Measurements from ENCODE around the gene SART3.
"Not testable (repeated sequence)": the region's sequence is repeated elsewhere in the genome, so short reads cannot be mapped to it uniquely, and the experiment has no call there.

The SART3 gene

DNA sequence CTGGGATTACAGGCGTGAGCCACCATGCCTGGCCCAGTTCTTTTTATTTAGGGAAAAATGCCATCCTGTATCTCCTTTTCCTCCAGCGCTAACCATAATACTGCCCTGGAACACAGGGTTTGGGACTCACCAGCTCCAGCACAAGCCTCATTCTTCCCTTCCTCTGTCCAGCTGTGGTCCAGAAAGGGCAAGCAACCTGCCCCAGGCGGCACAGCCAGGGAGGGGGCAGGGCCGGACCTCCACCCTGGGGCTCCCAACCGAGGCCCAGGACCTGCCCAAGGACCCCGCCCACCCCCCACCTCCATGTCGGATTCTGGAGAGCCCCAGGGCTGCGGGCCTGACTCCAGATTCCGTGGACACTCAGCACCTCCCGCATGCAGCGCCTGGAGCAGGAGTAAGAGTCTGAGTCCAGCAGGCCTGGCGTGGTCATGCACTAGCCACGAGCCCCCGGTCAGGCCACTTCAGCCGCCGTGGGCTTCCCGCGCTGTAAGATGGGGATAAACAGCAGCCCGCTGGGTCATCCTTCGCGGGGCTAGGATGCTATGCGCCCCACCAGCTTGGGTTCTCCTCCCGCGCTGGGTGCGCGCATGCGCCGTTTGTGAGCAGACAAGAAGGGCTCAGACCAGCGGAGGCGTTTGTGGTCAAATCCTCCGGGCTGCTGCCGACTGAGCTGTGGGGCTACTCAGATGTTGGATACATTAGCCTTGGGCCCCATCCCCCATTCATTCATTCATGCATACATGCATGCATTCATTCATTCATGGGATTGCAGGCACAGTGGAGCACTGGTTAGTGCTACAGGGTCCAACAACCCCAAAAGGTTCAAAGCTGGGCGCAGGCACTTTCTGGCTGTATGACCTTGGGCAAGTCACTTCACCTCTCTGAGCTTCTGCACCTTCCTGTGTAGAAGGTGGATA is 20.6 kb upstream of the SART3 start:
- H3K4me1 ChIP-seq (ENCODE audit: insufficient read depth, low read length) = no peaks in the 10 kb centered on the region
- H3K36me3 ChIP-seq (ENCODE audit: insufficient read depth, low read length) = no peaks in the 10 kb centered on the region
- H3K4me3 ChIP-seq (ENCODE audit: low read length) = no peak overlapping the region
- no peak overlapping the region for H2AFZ ChIP-seq (ENCODE audit: low read depth, low read length)
- no peaks in the 10 kb centered on the region for H3K27me3 ChIP-seq (ENCODE audit: insufficient read depth, low read length)
- peaks cover 2% of the 10 kb centered on the region for H3K9me3 ChIP-seq (ENCODE audit: low read length)

DNA sequence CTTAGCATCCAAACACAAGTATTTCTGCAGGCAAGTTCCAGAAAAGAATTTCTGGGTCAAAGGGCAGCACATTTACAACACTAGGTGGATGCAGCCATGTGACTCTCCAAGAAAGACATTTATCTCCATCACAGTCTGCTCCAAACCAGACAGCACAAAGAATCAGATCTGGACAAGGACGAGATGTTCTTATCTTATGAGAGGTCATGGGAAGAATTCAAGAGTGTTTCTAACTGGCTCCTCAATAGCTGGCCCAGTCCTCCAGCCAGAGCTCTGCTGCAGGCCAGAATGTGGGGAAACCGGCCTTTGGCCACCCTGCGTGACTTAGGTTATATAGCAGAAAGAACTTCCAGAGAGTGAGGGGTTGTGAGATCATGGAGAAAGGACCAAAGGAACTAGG is 19.6 kb upstream of the SART3 start:
- Histone ChIP-seq H3K27me3 (ENCODE audit: insufficient read depth, low read length) (no peaks in the 10 kb centered on the region), H2AFZ (ENCODE audit: low read depth, low read length) (no peak overlapping the region), H3K9me3 (ENCODE audit: low read length) (peaks cover 2% of the 10 kb centered on the region), H3K4me3 (ENCODE audit: low read length) (no peak overlapping the region), H3K36me3 (ENCODE audit: insufficient read depth, low read length) (no peaks in the 10 kb centered on the region), H3K4me1 (ENCODE audit: insufficient read depth, low read length) (no peaks in the 10 kb centered on the region)

DNA sequence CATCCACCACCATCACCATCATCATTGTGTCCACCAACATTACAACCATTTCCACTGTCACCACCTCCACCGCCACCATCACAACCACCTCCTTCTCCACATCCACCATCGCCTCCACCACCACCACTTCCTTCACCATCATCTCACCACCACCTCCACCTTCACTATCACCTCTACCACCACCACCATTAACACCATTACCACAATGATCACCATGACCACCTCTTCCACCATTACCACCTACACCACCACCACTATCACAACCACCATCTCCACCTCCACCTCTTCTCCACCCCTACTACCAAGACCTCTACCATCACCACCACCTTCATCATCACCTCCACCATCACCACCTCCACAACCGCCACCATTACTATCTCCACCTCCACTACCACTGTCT is 17.8 kb upstream of the SART3 start:
- Histone ChIP-seq H3K36me3 (ENCODE audit: insufficient read depth, low read length) (no peaks in the 10 kb centered on the region), H2AFZ (ENCODE audit: low read depth, low read length) (no peak overlapping the region), H3K4me3 (ENCODE audit: low read length) (no peak overlapping the region), H3K9me3 (ENCODE audit: low read length) (peaks cover 2% of the 10 kb centered on the region), H3K4me1 (ENCODE audit: insufficient read depth, low read length) (no peaks in the 10 kb centered on the region), H3K27me3 (ENCODE audit: insufficient read depth, low read length) (no peaks in the 10 kb centered on the region)

DNA sequence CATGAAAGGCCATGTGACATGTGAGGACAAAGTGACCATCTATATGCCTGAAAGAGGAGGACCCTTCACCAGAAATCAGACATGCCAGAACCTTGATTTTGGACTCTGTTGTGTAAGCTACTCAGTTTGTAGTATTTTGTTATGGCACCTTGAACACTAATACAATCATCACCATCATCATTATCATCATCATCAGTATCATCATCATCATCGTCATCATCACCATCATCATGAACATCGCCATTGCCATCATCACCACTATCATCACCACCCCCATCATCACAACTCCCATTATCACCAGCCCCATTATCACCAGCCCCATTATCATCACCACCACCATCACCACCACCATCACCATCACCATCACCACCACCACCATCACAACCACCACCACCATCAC is 17.3 kb upstream of the SART3 start:
- peaks cover 2% of the 10 kb centered on the region for H3K9me3 ChIP-seq (ENCODE audit: low read length)
- no peaks in the 10 kb centered on the region for H3K4me1 ChIP-seq (ENCODE audit: insufficient read depth, low read length)
- no peak overlapping the region for H3K4me3 ChIP-seq (ENCODE audit: low read length)
- H3K27me3 ChIP-seq (ENCODE audit: insufficient read depth, low read length) = no peaks in the 10 kb centered on the region
- no peak overlapping the region for H2AFZ ChIP-seq (ENCODE audit: low read depth, low read length)
- H3K36me3 ChIP-seq (ENCODE audit: insufficient read depth, low read length) = no peaks in the 10 kb centered on the region

DNA sequence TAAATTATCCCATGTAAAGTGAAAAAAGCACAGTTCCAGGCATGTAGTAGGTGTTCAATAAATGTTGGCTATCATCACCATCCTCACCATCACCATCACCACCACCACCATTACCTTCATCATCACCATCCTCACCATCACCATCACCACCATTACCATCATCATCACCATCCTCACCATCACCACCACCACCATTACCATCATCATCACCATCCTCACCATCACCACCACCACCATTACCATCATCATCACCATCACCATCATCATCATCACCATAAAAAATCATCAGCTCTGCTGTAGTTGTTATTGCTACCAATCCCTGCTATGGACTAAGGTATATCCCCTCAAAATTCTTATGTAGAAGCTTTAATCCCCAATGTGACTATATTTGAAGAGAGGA is 16.5 kb upstream of the SART3 start:
- H3K27me3 ChIP-seq (ENCODE audit: insufficient read depth, low read length) = no peaks in the 10 kb centered on the region
- H2AFZ ChIP-seq (ENCODE audit: low read depth, low read length) = no peak overlapping the region
- peaks cover 2% of the 10 kb centered on the region for H3K9me3 ChIP-seq (ENCODE audit: low read length)
- no peaks in the 10 kb centered on the region for H3K36me3 ChIP-seq (ENCODE audit: insufficient read depth, low read length)
- H3K4me3 ChIP-seq (ENCODE audit: low read length) = no peak overlapping the region
- no peaks in the 10 kb centered on the region for H3K4me1 ChIP-seq (ENCODE audit: insufficient read depth, low read length)

DNA sequence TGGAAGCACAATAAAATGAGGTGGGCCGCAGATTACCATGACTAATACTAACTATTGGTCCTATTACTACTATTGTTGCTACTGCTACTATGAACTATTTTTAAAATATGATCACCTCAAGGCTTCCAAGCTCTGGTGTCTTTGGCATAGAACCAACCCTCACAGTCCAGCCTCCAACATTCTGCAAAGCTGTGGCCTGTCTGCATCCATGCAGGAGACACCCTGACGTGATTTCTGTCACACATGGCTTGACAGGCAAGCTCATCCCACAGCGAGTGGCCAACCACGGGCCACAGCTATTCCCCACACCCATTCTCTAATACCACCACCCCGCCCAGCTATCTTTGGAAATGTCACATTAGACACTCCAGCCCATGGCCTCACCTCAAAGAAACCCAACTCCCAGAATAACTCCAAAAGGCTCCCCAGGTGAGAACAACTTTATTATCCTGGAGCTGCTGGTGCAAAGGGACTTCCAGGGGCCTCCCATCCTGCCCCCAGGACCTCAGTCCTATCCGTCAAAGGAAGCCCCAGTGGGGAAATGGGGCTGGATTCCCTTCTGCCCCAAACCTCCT is 15.8 kb upstream of the SART3 start:
- no peaks in the 10 kb centered on the region for H3K36me3 ChIP-seq (ENCODE audit: insufficient read depth, low read length)
- H3K27me3 ChIP-seq (ENCODE audit: insufficient read depth, low read length) = no peaks in the 10 kb centered on the region
- no peak overlapping the region for H3K4me3 ChIP-seq (ENCODE audit: low read length)
- H3K9me3 ChIP-seq (ENCODE audit: low read length) = peaks cover 2% of the 10 kb centered on the region
- H3K4me1 ChIP-seq (ENCODE audit: insufficient read depth, low read length) = no peaks in the 10 kb centered on the region
- no peak overlapping the region for H2AFZ ChIP-seq (ENCODE audit: low read depth, low read length)

DNA sequence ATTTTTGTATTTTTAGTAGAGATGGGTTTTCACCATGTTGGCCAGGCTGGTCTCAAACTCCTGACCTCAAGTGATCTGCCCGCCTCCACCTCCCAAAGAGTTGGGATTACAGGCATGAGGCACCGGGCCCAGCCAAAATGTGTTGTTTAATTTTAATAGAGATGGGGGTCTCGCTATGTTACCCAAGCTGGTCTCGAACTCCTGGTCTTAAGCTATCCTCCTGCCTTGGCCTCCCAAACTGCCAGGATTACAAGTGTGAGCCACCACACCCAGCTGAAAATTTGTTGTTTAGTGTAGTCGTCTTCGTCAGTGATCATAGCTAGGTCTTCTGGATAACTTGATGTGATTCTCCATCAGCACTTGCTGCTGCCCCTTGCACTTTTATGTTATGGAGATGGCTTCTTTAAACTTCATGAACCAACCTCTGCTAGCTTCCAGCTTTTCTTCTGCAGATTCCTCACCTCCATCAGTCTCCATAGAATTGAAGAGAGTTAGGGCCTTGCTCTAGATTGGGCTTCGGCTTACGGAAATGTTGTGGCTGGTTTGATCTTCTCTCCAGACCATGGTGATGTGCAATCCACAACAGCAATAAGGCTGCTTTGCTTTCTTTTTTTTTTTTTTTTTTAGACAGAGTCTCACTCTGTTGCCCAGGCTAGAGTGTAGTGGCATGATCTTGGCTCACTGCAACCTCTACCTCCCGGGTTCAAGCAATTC is 14.4 kb upstream of the SART3 start:
- Histone ChIP-seq H3K4me1 (ENCODE audit: insufficient read depth, low read length) (no peaks in the 10 kb centered on the region), H3K36me3 (ENCODE audit: insufficient read depth, low read length) (no peaks in the 10 kb centered on the region), H2AFZ (ENCODE audit: low read depth, low read length) (no peak overlapping the region), H3K4me3 (ENCODE audit: low read length) (no peak overlapping the region), H3K9me3 (ENCODE audit: low read length) (peaks cover 2% of the 10 kb centered on the region), H3K27me3 (ENCODE audit: insufficient read depth, low read length) (no peaks in the 10 kb centered on the region)

DNA sequence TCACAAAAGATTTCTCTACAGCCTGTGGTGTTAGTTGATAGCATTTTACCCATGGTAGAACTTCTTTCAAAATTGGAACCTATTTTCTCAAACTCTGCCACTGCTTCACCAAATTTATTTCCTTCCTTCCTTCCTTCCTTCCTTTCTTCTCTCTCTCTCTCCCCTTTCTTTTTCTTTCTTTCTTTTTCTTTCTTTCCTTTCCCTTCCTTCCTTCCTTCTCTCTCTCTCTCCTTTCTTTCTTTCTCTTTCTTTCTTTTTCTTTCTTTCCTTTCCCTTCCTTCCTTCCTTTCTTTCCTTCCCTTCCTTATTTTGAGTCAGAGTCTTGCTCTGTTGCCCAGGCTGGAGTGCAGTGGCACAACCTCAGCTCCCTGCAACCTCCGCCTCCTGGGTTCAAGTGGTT is 13.3 kb upstream of the SART3 start:
- not testable (repeated sequence) for H3K9me3 ChIP-seq (ENCODE audit: low read length); H3K27me3 ChIP-seq (ENCODE audit: insufficient read depth, low read length)

DNA sequence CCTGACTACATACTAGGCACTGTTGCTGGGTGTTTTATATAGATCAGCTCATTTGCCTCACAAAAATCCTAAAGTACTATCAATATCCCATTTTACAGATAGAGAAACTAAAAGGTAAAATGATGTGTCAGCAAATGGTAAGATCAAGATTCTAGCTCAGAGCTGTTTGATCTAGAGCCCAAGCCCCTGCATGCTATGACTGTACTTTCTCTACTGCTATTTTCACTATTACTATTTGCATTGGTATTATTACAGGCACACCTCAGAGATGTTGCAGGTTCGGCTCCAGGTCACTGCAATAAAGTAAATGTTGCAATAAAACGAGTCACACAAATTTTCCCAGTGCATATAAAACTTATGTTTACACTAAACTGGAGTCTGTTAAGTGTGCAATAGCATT is 12.3 kb upstream of the SART3 start:
- Histone ChIP-seq H3K36me3 (ENCODE audit: insufficient read depth, low read length) (peaks cover 11% of the 10 kb centered on the region), H3K27me3 (ENCODE audit: insufficient read depth, low read length) (no peaks in the 10 kb centered on the region), H2AFZ (ENCODE audit: low read depth, low read length) (no peak overlapping the region), H3K4me3 (ENCODE audit: low read length) (no peak overlapping the region), H3K4me1 (ENCODE audit: insufficient read depth, low read length) (no peaks in the 10 kb centered on the region), H3K9me3 (ENCODE audit: low read length) (no peaks in the 10 kb centered on the region)

More for the DNA sequence above, 13.3 kb upstream of the SART3 start:
- not testable (repeated sequence) for H3K36me3 ChIP-seq (ENCODE audit: insufficient read depth, low read length); H2AFZ ChIP-seq (ENCODE audit: low read depth, low read length); H3K4me1 ChIP-seq (ENCODE audit: insufficient read depth, low read length); H3K4me3 ChIP-seq (ENCODE audit: low read length)

DNA sequence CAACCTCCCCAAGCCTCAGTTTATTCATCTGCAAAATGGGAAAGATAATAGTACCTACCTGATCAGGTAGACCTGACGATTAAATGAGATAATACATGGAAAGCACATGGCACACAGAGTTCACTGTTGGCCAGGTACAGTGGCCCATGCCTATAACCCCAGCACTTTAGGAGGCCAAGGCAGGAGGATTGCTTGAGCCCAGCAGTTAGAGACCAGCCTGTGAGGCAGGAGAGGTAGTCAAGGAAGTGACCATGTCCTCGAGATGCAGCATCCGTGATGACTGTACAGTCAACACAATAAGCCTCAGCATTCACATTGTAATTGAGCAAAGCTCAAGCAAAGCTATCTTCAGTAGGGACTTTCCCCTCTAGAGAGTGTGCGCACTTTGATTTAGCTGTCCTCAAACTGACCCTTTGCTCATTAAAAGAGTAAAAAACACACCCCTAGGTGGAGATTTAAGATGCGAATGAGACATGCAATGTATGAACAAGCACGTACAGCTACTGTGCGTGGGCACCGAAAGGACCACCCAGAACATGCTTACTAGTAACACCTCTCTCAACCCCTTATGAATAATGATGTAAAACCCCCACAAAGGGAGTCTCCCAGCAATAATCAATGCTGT is 11.3 kb upstream of the SART3 start:
- no peaks in the 10 kb centered on the region for H3K4me1 ChIP-seq (ENCODE audit: insufficient read depth, low read length)

DNA sequence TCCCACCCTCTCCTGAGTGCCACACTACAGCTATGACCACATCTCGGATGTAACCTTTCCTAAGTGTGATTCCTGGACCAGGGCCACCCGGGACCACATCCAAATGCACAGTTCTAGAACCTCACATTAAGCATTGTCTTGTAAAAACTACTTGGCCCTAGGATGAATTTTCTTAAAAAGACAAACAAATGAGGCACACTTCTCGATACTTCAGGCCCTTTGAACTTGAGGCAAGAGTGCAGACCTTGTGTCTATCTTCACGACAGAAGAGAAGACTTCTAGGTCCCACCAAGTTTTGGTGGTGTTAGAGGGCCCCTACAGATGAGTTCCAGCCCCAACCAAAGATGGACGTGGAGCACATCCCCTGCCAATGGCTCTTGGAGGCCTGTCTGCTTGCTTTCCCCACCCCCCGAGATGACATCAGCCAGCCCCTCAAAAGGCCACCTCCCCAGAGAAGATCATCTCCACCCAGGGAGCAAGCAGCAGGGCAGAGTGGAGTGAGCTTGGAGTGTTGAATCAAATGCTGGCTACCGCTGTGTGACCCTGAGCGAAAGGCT is 10.7 kb upstream of the SART3 start:
- Histone ChIP-seq H2AFZ (ENCODE audit: low read depth, low read length) (no peak overlapping the region), H3K4me3 (ENCODE audit: low read length) (no peak overlapping the region), H3K36me3 (ENCODE audit: insufficient read depth, low read length) (peaks cover 27% of the 10 kb centered on the region), H3K9me3 (ENCODE audit: low read length) (no peaks in the 10 kb centered on the region), H3K4me1 (ENCODE audit: insufficient read depth, low read length) (no peaks in the 10 kb centered on the region), H3K27me3 (ENCODE audit: insufficient read depth, low read length) (no peaks in the 10 kb centered on the region)

More for the DNA sequence above, 11.3 kb upstream of the SART3 start:
- Histone ChIP-seq H3K9me3 (ENCODE audit: low read length) (no peaks in the 10 kb centered on the region), H3K27me3 (ENCODE audit: insufficient read depth, low read length) (no peaks in the 10 kb centered on the region), H2AFZ (ENCODE audit: low read depth, low read length) (no peak overlapping the region), H3K4me3 (ENCODE audit: low read length) (no peak overlapping the region), H3K36me3 (ENCODE audit: insufficient read depth, low read length) (peaks cover 21% of the 10 kb centered on the region)

DNA sequence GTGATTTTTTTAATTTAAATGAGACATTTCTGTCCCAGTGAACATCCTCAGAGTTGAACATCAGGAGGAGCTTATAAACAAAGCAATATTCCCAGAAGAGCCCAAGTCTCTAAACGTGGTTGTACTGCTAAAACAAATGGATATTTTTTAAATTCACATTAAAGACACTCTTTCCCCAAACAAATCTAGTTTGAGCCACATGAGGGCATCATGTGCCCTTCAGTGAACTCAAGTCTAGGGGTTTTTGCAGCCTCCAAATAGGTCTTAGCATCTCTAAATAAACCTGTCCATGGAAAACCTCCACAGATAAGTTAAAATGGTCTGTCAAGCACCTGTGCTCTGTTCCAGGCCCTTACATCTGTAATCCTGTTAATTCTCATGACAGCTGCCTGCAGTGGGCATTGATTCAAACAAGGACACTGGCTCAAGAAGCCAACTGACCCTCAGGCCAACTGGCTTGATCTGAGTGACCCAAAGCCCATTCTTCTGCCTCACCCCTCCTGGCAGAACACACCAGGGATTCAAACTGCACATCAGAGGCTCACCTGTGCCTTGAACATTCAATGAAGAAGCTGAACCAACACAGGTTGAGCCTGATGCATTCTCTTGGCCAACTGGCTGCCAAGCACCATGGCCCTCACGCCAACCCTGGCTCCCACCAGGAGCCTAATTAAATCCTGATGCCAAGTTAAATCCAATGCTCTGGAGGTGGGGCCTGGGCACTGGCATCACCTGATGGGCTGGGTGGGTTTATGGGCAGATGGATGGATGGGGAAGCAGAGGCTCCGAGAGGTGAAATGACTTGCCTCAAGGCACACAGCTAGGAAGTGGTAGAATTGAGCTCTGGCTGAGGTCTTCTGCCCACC is 10.0 kb upstream of the SART3 start:
- Histone ChIP-seq H3K4me3 (ENCODE audit: low read length) (no peak overlapping the region), H2AFZ (ENCODE audit: low read depth, low read length) (no peak overlapping the region), H3K36me3 (ENCODE audit: insufficient read depth, low read length) (peaks cover 34% of the 10 kb centered on the region), H3K27me3 (ENCODE audit: insufficient read depth, low read length) (no peaks in the 10 kb centered on the region), H3K9me3 (ENCODE audit: low read length) (no peaks in the 10 kb centered on the region), H3K4me1 (ENCODE audit: insufficient read depth, low read length) (no peaks in the 10 kb centered on the region)
